ENCODE data around the gene CARMIL1.

- TF ChIP-seq POLR2AphosphoS5 (IDR thresholded peaks at IDR 0.05; ENCODE audit: low read depth, low read length) (no peak), POLR2A (IDR thresholded peaks at IDR 0.05; ENCODE audit: low read depth, low read length) (no peak), SPI1 (IDR thresholded peaks at IDR 0.05; ENCODE audit: low read depth, low read length) (no peak), TAF1 (IDR thresholded peaks at IDR 0.05; ENCODE audit: low read depth, low read length) (no peak)
Observed at GRCh38 chr6:25660512-25660911, 381.3 kb downstream of the CARMIL1 start.
